ENCODE results near the gene KRR1.
"Not testable (repeated sequence)": the region's sequence is repeated elsewhere in the genome, so short reads cannot be mapped to it uniquely, and the experiment has no call there.

KRR1 gene

DNA sequence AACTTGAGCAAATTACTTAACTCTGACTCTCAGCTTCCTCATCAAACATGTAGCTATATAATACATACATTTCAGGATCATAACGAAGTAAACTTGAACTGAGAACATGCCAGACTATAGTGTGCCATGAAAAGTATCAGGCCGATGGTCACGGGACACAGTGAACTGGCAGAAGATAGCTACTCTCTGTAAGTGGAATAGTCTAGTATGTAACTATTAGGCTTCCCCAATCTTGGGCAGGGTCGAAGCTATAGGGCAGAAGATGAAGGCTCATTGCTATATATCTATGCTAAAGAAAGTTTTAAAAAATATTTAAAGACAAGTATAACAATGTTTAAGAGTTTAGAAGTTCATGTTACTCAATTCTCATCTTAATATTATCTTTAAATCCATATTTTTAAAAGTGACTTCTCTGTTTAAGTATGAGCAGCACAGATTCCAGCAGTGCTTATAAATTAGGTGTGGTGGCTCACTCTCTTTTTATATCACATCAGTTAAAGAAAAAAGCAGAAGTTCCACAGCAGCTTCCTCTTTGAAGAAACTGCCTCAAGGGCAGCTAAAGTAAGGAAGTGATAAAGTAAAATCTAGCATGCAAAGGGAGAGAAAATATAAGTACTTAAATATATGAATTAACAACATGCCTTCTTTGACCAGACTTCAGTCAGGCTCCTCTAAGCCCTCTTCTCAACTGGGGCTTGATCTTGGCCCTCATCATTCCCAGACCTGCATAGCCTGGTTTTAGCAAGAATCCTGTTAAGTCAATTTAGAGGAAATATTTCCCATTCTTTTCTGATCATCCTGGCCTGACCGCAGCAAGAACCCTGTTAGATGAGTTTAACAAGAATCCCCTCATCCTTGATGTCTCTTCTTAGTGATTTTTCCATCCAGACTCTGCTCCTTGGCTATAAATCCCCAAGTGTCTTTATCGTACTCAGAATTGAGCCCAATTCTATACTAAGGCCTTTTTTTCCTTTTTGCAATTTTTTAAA lies 39.2 kb downstream of the KRR1 start:
- no peak for DNase-seq

- DNase-seq: no peak
These were observed 51.2 kb downstream of the KRR1 start for GRCh38 chr12:75460204-75460603.

DNA sequence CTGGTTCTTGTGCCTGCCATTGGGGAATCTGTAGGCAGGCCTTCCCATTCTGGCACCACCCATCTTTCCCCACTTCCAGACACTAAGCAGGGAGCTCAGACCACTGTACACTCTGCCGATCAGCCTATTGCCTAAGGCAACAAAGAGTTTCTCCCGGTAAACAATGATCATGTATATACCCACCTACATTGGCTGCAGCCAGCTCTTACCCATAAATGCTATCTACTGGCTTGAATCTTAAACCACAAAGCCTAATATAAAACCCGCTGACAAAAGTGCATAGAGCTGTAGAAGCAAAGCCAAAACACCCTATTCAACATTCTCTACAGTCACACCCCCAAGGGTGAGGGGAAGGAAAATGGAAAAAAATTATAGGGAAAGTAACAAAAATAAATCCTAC lies 51.7 kb downstream of the KRR1 start:
- DNase-seq: no peak

- not testable (repeated sequence) for DNase-seq
These were observed 53.5 kb downstream of the KRR1 start for GRCh38 chr12:75457866-75458265.

GRCh38 chr12:75457191-75457590 lies 54.2 kb downstream of the KRR1 start:
- DNase-seq: no peak

GRCh38 chr12:75455839-75456238 lies 55.6 kb downstream of the KRR1 start:
- DNase-seq: no peak

GRCh38 chr12:75452675-75453330 lies 58.6 kb downstream of the KRR1 start:
- no peak for DNase-seq

GRCh38 chr12:75447691-75448393 lies 63.6 kb downstream of the KRR1 start:
- no peak for DNase-seq

DNA sequence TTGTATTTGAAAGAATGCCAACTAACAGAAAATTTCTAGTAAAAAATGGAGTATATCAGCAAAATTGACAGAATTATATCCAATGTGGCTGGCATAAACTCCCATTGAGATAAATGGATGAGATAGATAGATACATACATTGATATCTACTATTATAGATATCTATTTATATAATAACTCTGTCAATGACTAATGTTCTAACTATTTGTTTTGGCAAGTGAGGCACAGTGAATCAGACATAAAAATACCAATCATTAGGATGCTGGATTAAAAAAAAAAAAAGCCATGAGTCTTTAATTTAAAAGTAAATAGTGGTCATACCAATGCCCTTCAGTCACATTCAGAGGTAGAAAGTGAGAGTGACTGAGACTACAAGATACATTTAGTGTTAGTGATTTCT lies 64.6 kb downstream of the KRR1 start:
- DNase-seq: no peak

GRCh38 chr12:75445137-75445507 lies 66.3 kb downstream of the KRR1 start:
- DNase-seq: not testable (repeated sequence)

GRCh38 chr12:75444429-75445136 lies 66.8 kb downstream of the KRR1 start:
- DNase-seq: no peak

- DNase-seq: no peak
These were observed 67.7 kb downstream of the KRR1 start for GRCh38 chr12:75443709-75444108.

- not testable (repeated sequence) for DNase-seq
These were observed 69.0 kb downstream of the KRR1 start for GRCh38 chr12:75442454-75442853.

DNA sequence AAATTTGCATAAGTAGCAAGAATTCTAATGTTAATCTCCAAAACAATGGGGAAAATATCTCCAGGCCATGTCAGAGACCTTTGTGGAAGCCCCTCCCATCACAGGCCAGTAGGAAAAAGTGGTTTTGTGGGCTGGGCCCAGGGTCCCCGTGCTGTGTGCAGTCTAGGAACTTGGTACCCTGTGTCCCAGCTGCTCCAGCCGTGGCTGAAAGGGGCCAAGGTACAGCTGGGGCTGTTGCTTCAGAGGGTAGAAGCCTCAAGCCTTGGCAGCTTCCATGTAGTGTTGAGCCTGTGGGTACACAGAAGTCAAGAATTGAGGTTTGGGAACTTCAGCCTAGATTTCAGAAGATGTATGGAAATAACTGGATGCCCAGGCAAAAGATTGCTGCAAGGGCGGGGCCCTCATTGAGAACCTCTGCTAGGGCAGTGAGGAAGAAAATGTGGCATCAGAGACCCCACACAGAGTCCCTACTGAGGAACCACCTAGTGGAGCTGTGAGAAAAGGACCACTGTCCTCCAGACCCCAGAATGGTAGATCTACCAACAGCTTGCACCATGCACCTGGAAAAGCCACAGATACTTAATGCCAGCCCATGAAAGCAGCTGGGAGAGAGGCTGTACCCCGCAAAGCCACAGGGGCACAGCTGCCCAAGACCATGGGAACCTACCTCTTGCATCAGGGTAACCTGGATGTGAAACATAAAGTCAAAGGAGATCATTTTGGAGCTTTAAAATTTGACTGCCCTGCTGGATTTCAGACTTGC lies 69.5 kb downstream of the KRR1 start:
- not testable (repeated sequence) for DNase-seq

Measured in NCI-H187 treated with DMSO at 0.1 percent for 48 hours (cell line).